Astrocyte of the spinal cord (primary cell): ENCODE data around the gene PCSK9.
A peak's percentile ranks its signal among the peaks of the same experiment; 100 is the strongest.

Experiments
- DNase-seq: peaks from one replicate; pipeline ENCODE4 v3.0.0; 2011; ENCODE audit warnings: low read depth, low spot score
- H3K4me3 ChIP-seq: 2 replicates; pipeline ENCODE4 v1.5.1; 2011; ENCODE audit warnings: low read depth, mild to moderate bottlenecking, low read length, moderate library complexity
- in situ Hi-C: cut with HindIII; loops from 2 replicates; pipeline ENCODE4 v1.10.0; 2017; ENCODE audit warnings: low sequenced_read_pairs
- TF ChIP-seq, protein P1 (sequence below): IDR thresholded peaks from 2 replicates; pipeline ENCODE4 v1.5.1; 2012; ENCODE audit warnings: low read depth, mild to moderate bottlenecking, low read length, inconsistent platforms

The PCSK9 gene

DNA sequence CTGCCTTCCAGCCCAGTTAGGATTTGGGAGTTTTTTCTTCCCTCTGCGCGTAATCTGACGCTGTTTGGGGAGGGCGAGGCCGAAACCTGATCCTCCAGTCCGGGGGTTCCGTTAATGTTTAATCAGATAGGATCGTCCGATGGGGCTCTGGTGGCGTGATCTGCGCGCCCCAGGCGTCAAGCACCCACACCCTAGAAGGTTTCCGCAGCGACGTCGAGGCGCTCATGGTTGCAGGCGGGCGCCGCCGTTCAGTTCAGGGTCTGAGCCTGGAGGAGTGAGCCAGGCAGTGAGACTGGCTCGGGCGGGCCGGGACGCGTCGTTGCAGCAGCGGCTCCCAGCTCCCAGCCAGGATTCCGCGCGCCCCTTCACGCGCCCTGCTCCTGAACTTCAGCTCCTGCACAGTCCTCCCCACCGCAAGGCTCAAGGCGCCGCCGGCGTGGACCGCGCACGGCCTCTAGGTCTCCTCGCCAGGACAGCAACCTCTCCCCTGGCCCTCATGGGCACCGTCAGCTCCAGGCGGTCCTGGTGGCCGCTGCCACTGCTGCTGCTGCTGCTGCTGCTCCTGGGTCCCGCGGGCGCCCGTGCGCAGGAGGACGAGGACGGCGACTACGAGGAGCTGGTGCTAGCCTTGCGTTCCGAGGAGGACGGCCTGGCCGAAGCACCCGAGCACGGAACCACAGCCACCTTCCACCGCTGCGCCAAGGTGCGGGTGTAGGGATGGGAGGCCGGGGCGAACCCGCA is at the start of gene PCSK9:
Gene PCSK9, plus strand, starts transcription at position 207 of the 741 bp plus-strand sequence. Its CDS starts 290 bp downstream, at position 497.
- in situ Hi-C loops, result no loop called here
- peak; percentile 23 for DNase-seq
- peak within 1 kb of the TSS; percentile 30 for H3K4me3 ChIP-seq
- TF ChIP-seq, protein P1, sequence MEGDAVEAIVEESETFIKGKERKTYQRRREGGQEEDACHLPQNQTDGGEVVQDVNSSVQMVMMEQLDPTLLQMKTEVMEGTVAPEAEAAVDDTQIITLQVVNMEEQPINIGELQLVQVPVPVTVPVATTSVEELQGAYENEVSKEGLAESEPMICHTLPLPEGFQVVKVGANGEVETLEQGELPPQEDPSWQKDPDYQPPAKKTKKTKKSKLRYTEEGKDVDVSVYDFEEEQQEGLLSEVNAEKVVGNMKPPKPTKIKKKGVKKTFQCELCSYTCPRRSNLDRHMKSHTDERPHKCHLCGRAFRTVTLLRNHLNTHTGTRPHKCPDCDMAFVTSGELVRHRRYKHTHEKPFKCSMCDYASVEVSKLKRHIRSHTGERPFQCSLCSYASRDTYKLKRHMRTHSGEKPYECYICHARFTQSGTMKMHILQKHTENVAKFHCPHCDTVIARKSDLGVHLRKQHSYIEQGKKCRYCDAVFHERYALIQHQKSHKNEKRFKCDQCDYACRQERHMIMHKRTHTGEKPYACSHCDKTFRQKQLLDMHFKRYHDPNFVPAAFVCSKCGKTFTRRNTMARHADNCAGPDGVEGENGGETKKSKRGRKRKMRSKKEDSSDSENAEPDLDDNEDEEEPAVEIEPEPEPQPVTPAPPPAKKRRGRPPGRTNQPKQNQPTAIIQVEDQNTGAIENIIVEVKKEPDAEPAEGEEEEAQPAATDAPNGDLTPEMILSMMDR, result no peak

GRCh38 chr1:54989968-54990810 is 49.2 kb upstream of the PCSK9 start:
- TF ChIP-seq, protein P1, result no peak
- H3K4me3 ChIP-seq, result no peak overlapping the region
- in situ Hi-C loops, result no loop called here
- DNase-seq, result no peak

DNA sequence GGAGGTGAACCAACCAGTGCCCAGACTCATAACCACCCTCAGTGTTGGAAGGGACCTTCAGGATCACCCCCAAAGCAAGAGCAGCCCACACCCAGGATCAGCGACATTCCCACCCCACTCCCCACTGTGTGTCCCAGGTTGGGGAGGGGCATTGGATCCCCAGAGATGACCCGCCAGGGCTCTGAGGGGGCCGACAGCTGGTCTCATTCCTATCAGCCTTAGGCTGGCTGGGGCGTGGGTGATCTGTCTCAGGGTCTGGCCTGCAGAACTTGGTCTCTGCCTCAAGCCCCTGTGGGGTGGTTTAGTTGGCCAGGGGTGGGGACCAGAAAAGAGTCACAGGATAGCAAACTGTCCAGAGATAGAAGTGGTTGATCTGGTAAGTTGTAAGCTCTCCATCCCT is 48.4 kb upstream of the PCSK9 start:
- DNase-seq, result no peak
- in situ Hi-C loops, result no loop called here
- no peak overlapping the region for H3K4me3 ChIP-seq
- TF ChIP-seq, protein P1, result no peak

DNA sequence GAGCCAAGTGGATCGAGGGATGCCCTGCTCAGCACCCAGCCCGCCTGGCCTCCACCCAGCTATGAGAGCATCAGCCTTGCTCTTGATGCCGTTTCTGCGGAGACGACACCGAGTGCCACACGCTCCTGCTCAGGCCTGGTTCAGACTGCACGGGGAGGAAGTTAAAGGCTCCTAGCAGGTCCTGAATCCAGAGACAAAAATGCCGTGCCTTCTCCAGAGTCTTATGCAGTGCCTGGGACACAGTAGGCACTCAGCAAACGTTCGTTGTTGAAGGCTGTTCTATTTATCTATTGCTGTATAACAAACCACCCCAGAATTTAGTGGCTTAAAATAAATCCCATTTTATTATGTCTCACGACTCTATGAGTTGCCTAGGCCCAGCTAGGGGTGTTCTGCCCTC is 47.4 kb upstream of the PCSK9 start:
- TF ChIP-seq, protein P1, result no peak
- DNase-seq, result no peak
- in situ Hi-C loops, result no loop called here
- H3K4me3 ChIP-seq, result no peak overlapping the region

- H3K4me3 ChIP-seq, result no peak overlapping the region
- no peak for DNase-seq
- in situ Hi-C loops, result no loop called here
- TF ChIP-seq, protein P1, result no peak
Measured at GRCh38 chr1:54993140-54993539, 46.2 kb upstream of the PCSK9 start.

- in situ Hi-C loops, result no loop called here
- H3K4me3 ChIP-seq, result no peak overlapping the region
- no peak for DNase-seq
- TF ChIP-seq, protein P1, result no peak
Measured at GRCh38 chr1:54994355-54994990, 44.9 kb upstream of the PCSK9 start.
